IgD-negative memory B cell (primary cell): ENCODE measurements around the gene PKM. TPM values are rescaled to one million over a fixed set of nuclear protein-coding genes. Genes with fewer than 3 reads are reported as not detected.

Experiments used
- H3K27ac Mint-ChIP-seq, 3 donors: one replicate each; pipeline ENCODE4 v1.8.0; 2020 to 2022; ENCODE audit warnings: mild to moderate bottlenecking in 3 of 3, mixed read lengths in 3 of 3, moderate library complexity in 1 of 3
- H3K27me3 Mint-ChIP-seq: one replicate; pipeline ENCODE4 v1.8.0; 2021; ENCODE audit warnings: mixed read lengths
- H3K36me3 Mint-ChIP-seq: one replicate; pipeline ENCODE4 v1.8.0; 2020; ENCODE audit warnings: mild to moderate bottlenecking, mixed read lengths
- H3K4me1 Mint-ChIP-seq, 3 donors: one replicate each; pipeline ENCODE4 v1.8.0; 2020 to 2022; ENCODE audit warnings: mixed read lengths in 3 of 3, mild to moderate bottlenecking in 1 of 3
- H3K4me3 Mint-ChIP-seq, 4 donors: one replicate each; pipeline ENCODE4 v1.8.0; 2020 to 2022; ENCODE audit warnings: mild to moderate bottlenecking in 4 of 4, mixed read lengths in 4 of 4, moderate library complexity in 3 of 4
- H3K9me3 Mint-ChIP-seq, 3 donors: one replicate each; pipeline ENCODE4 v1.8.0; 2020 to 2021; ENCODE audit warnings: mixed read lengths in 3 of 3, mild to moderate bottlenecking in 1 of 3
- polyA plus RNA-seq: library from polyadenylated mRNA; unstranded; fragments of 300-500 nt; fragmentation: Illumina TruSeq; gene quantifications from one replicate; pipeline ENCODE4 v1.2.3, GENCODE V29; 2021

Gene PKM
- polyA plus RNA-seq, 1 donor from 2014 or later = 360 TPM

DNA sequence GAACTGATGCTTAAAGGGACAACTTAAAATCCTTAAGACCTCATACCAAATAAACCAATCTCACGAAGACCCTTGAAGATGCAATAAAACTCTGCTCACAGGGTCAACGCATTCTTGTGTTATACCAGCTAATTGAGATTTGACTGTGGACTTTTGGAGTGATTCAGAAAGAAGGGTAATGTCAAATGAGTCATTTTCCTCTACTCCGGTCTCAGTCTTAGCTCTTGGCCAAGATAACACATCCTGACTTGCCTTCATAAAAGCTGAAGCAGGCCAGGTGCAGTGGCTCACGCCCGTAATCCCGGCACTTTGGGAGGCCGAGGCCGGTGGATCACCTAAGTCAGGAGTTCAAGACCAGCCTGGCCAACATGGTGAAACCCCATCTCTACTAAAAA lies 3.8 kb downstream of the PKM start:
- Mint-ChIP-seq H3K4me1 (peaks cover 44 to 52% (median 49%) of the 10 kb centered on the region in 3 donors), H3K4me3 (peak overlapping the region in 3 of 4 donors; percentile 11 to 94 (median 61)), H3K27ac (peak overlapping the region; percentile 92 to 98 (median 95)), H3K27me3 (no peaks in the 10 kb centered on the region), H3K9me3 (no peaks in the 10 kb centered on the region), H3K36me3 (peaks cover 1% of the 10 kb centered on the region)

DNA sequence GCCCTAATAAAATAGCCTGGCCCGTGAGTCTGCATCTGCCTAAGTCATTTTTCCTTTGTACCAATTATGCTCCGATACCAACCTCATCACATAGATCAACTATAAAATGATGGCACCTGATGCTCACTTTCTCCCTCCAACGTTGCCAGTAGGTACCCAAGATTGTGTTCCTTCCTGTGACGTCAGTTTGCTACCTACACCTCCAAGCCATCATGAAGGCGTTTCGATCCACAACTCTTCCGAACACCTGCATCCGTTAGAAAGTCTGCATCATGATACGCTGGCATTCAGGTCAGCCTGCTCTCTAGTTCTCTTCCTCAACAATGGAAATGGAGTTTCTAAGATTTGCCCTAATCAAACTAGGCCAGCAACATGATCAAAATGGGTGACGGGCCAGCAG lies 7.7 kb downstream of the PKM start:
- Mint-ChIP-seq H3K4me1 (peaks cover 36 to 46% (median 45%) of the 10 kb centered on the region in 3 donors), H3K27ac (no peak overlapping the region), H3K4me3 (no peak overlapping the region), H3K27me3 (no peaks in the 10 kb centered on the region), H3K9me3 (no peaks in the 10 kb centered on the region), H3K36me3 (peaks cover 2% of the 10 kb centered on the region)

DNA sequence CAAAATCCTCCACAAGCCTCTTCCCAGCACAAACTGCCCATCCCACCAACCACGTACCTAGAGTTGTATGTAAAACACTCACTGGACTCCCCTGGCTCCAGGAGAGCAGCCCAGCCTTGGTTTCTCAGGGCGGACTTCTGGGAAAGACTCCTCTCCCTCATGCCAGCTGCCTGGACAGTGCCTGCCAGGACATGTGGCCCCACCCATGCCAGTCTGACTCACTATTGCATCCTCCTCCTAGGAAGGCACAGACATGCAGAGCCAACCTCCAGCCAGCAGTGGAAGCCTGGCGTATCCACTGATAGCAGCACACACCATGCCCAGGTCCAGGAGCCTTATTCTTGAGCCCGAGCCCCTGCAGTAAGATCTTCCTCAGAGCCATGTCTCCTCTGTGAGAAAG lies 8.6 kb downstream of the PKM start:
- H3K4me1 Mint-ChIP-seq = peaks cover 31 to 43% (median 39%) of the 10 kb centered on the region in 3 donors
- H3K27me3 Mint-ChIP-seq = no peaks in the 10 kb centered on the region
- no peaks in the 10 kb centered on the region for H3K9me3 Mint-ChIP-seq
- peak overlapping the region in 1 of 4 donors; percentile 52 for H3K4me3 Mint-ChIP-seq
- H3K36me3 Mint-ChIP-seq = peaks cover 2% of the 10 kb centered on the region
- H3K27ac Mint-ChIP-seq = peak overlapping the region in 2 of 3 donors; percentile 9 to 78

DNA sequence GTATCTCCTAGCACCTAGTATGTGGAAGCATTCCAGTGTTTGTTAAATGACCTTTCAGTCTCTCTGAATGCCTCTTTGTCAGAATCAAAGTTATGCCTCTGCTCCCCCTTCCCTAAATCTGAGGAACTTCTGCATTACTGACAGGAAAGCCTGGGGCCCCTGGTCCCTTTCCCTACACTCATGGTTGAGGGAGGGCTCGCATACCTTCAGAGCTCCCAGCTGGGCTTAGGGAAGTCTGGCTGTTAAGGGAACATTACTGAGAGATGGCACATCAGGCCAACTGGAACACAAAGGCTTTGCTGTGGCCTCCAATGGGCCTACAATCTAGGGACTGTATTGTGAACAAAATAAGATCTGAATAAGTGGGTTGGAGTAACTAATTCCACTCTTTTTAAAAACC lies 10.3 kb downstream of the PKM start:
- Mint-ChIP-seq H3K9me3 (no peaks in the 10 kb centered on the region), H3K4me1 (peaks cover 20 to 30% (median 28%) of the 10 kb centered on the region in 3 donors), H3K4me3 (peak overlapping the region in 1 of 4 donors; percentile 47), H3K27ac (peak overlapping the region in 1 of 3 donors; percentile 89), H3K36me3 (peaks cover 3% of the 10 kb centered on the region), H3K27me3 (no peaks in the 10 kb centered on the region)

DNA sequence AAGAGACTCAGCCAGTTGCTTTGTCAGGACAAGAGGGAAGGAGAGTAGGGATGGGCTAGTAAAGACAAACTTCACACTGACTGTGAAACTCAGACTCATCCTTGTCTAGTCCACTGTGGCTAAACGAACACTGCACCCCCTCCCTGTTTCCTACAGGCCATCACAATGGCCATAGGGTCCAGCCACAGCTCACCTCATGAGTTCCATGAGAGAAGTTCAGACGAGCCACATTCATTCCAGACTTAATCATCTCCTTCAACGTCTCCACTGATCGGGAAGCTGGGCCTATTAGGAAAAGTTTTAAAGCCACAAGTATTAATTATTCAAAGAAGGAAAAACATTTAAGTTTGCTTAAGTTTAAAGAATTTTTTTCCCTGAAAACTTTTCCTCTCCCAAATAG lies 13.8 kb downstream of the PKM start:
- Mint-ChIP-seq H3K4me3 (no peak overlapping the region), H3K4me1 (peaks cover 8 to 12% (median 12%) of the 10 kb centered on the region in 3 donors), H3K36me3 (peaks cover 2% of the 10 kb centered on the region), H3K27me3 (no peaks in the 10 kb centered on the region), H3K27ac (peak overlapping the region in 1 of 3 donors; percentile 64), H3K9me3 (no peaks in the 10 kb centered on the region)

DNA sequence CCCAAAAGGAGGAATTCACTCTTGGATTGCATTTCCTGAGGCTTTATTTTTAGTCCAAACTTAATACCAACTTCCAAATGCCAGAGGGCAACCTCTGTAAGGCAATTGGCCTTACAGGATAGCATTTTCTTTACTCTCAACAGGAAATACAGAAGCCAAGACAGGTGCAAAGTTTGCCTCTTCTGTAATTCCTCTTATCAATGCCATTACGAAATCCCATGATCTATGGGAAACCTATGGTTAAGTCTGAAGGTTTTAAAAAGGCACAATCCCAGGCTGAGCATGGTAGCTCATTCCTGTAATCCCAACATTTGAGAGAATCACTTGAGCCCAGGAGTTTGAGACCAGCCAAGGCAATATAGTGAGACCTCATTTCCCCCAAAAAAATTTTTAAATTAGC lies 14.9 kb downstream of the PKM start:
- Mint-ChIP-seq H3K27ac (no peak overlapping the region), H3K9me3 (no peaks in the 10 kb centered on the region), H3K27me3 (no peaks in the 10 kb centered on the region), H3K4me3 (no peak overlapping the region), H3K4me1 (peaks cover 6 to 9% (median 6%) of the 10 kb centered on the region in 3 donors), H3K36me3 (peaks cover 2% of the 10 kb centered on the region)

DNA sequence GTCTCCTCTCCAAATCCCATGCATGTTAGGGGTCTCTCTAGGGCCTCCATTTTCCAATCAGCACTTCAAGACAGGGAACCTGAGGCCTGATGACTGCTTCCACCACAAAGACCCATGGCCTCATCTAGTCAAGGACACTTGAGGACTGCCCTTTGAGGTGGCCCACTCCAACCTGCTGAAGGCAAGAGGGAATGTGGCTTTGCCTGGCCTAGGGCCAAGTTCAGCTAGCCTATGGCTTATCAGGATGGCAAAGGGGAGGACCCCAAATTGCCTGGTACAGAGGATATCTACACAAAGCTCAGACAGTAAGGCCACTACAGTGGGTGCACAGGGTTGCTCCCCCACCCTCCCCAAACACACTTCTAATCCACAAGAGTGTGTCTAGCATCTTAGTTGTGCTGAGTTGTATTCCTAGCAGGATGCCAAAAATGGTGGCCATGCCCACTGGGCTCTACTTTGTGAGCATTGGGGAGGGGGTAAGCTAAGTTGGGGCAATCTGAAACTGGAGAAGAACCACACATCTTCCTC lies 23.4 kb downstream of the PKM start:
- H3K36me3 Mint-ChIP-seq = peaks cover 4% of the 10 kb centered on the region
- peak overlapping the region in 2 of 3 donors; percentile 57 to 85 for H3K27ac Mint-ChIP-seq
- peaks cover 0 to 3% (median 0%) of the 10 kb centered on the region in 3 donors for H3K4me1 Mint-ChIP-seq

DNA sequence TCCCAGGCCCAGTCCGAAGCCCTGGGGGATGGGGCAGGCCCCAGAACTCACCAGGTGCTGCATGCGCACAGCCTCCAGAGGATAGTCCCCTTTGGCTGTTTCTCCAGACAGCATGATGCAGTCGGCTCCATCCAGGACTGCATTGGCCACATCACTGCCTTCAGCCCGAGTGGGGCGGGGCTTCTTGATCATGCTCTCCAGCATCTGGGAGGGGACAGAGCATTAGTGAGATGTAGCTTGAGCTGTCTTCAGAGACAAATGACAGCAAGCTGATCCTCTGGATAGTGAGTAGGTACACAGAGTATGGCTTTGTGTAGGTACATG lies 24.4 kb downstream of the PKM start:
- Mint-ChIP-seq H3K9me3 (no peaks in the 10 kb centered on the region), H3K36me3 (peaks cover 4% of the 10 kb centered on the region), H3K27me3 (no peaks in the 10 kb centered on the region), H3K4me3 (no peak overlapping the region), H3K27ac (no peak overlapping the region), H3K4me1 (peaks cover 0 to 5% (median 1%) of the 10 kb centered on the region in 3 donors)

More for the DNA sequence above, 23.4 kb downstream of the PKM start:
- Mint-ChIP-seq H3K27me3 (no peaks in the 10 kb centered on the region), H3K9me3 (no peaks in the 10 kb centered on the region), H3K4me3 (no peak overlapping the region)

DNA sequence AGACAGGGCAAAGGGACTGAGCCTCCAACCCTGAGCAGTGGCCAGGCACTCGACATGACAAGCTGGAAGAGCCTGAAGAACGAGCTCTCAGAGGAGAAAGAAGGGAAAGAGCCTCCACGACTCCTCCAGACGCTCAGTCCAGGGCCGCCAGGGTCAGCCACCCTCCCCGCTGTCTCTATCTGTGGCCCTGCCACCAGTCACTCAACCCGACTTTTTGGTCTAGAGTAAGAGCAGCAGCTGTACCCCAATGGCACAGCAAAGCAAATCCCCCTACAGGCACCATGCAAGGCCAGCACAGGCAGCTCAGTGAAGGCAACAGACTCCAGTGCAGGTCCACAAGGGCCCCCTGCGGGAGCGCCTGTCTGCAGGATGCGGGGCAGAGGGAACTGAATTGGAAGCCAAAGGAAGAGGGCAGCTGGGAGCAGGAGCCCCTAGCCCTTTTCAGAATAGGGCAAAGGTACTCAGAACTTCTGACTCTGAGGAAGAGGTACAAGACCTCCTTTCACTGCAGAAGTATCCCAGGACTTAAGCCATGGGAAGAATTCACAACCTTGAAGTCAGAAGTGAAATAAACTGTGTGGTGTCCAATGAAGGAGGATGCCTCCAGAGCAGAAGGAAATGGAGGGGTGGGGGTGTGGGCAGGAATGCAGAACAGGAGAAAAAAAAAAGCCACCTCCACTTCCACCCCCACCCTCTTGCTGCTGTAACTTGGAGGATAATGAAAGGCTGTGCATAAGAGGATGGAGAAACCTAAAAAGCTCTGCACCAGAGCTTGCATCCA lies 24.9 kb downstream of the PKM start:
- no peaks in the 10 kb centered on the region for H3K27me3 Mint-ChIP-seq
- no peaks in the 10 kb centered on the region for H3K9me3 Mint-ChIP-seq
- no peak overlapping the region for H3K27ac Mint-ChIP-seq
- H3K4me3 Mint-ChIP-seq = no peak overlapping the region
- peaks cover 0 to 5% (median 2%) of the 10 kb centered on the region in 3 donors for H3K4me1 Mint-ChIP-seq
- H3K36me3 Mint-ChIP-seq = peaks cover 4% of the 10 kb centered on the region

DNA sequence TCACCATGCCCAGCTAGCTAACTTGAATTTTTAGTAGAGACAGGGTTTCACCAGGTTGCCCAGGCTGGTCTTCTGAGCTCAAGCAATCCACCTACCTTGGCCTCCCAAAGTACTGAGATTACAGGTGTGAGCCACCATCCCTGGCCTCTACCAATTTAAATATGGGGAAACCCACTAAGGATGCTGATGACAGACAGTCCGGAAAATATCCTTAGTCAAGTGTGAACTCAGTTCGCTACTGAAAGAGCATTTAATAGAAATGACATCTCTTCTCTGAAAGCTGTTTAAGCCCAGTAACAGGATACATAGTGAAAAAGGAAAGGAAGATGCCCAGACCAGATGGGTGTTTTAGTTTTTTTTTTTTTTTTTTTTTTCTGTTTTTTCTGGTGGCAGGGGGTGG lies 25.7 kb downstream of the PKM start:
- H3K36me3 Mint-ChIP-seq = peaks cover 4% of the 10 kb centered on the region
- H3K9me3 Mint-ChIP-seq = no peaks in the 10 kb centered on the region

DNA sequence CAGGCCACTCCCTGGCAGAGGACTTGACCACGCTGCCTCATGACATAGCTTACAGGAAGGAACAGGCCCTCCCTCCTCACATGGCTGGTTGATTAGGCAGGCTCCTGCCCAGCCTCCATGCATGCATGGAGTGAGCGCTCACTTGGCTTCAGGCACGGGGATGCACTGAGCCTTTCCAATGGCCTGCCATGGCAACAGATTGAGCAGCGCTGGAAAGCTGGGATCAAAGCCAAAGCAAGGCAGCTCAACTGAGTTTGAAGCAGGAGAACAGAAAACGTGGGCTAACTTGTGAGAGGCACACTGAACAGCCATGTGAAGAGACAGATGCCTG lies 27.5 kb downstream of the PKM start:
- peaks cover 0 to 7% (median 2%) of the 10 kb centered on the region in 3 donors for H3K4me1 Mint-ChIP-seq
- no peaks in the 10 kb centered on the region for H3K27me3 Mint-ChIP-seq
- peaks cover 2% of the 10 kb centered on the region for H3K36me3 Mint-ChIP-seq
- H3K9me3 Mint-ChIP-seq = no peaks in the 10 kb centered on the region
- H3K4me3 Mint-ChIP-seq = no peak overlapping the region
- no peak overlapping the region for H3K27ac Mint-ChIP-seq

More for the DNA sequence above, 25.7 kb downstream of the PKM start:
- Mint-ChIP-seq H3K27me3 (no peaks in the 10 kb centered on the region), H3K27ac (no peak overlapping the region), H3K4me1 (peaks cover 0 to 5% (median 2%) of the 10 kb centered on the region in 3 donors), H3K4me3 (no peak overlapping the region)

DNA sequence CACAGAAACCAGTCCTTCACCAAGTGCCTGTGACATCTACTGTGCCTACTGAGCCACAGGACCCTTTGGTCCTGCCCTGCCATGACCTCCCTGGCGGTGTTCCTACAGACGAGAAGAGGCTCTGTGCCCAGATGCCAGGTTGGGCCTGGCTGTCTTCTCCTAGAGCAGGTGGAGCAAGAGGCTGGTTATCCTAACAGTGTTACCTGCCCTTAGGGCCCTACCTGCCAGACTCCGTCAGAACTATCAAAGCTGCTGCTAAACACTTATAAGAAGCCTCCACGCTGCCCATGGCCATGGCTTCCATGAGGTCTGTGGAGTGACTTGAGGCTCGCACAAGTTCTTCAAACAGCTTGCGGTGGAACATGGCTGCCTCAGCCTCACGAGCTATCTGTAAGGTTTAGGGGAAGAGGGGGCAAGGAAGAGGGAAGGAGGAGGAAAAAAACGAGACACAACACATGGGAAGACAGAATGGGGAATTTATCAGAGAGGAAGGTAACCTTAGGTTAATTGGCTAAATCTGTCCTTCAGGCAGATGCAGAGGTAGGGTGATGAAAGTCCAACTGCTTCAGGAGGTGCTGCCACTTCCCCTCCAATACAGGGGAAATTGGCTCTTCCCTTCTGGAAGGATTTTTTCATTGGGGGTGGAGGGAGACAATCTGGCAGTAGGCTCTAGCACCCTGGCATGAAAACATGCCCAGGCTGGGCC lies 28.0 kb downstream of the PKM start:
- no peaks in the 10 kb centered on the region for H3K9me3 Mint-ChIP-seq
- no peak overlapping the region for H3K27ac Mint-ChIP-seq
- peaks cover under 1% of the 10 kb centered on the region for H3K27me3 Mint-ChIP-seq
- H3K36me3 Mint-ChIP-seq = peaks cover 2% of the 10 kb centered on the region
- peaks cover 0 to 7% (median 3%) of the 10 kb centered on the region in 3 donors for H3K4me1 Mint-ChIP-seq
- H3K4me3 Mint-ChIP-seq = no peak overlapping the region

DNA sequence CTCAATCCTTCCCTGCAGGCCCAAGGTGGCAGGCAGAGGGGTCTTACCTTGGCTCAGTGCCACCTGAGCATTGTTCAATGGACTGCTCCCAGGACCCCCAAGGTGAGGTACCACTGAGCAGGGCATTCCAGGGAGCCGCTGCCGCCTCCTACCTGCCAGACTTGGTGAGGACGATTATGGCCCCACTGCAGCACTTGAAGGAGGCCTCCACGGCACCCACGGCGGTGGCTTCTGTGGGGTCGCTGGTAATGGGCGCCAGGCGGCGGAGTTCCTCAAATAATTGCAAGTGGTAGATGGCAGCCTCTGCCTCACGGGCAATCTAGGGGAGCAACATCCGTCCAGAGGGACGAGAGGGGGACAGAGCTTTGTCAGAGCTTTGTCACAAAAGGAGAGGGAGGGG lies 28.7 kb downstream of the PKM start:
- H3K4me3 Mint-ChIP-seq = no peak overlapping the region
- H3K27ac Mint-ChIP-seq = no peak overlapping the region
- peaks cover 2% of the 10 kb centered on the region for H3K36me3 Mint-ChIP-seq
- H3K9me3 Mint-ChIP-seq = no peaks in the 10 kb centered on the region
- peaks cover 3% of the 10 kb centered on the region for H3K27me3 Mint-ChIP-seq
- peaks cover 0 to 7% (median 5%) of the 10 kb centered on the region in 3 donors for H3K4me1 Mint-ChIP-seq

DNA sequence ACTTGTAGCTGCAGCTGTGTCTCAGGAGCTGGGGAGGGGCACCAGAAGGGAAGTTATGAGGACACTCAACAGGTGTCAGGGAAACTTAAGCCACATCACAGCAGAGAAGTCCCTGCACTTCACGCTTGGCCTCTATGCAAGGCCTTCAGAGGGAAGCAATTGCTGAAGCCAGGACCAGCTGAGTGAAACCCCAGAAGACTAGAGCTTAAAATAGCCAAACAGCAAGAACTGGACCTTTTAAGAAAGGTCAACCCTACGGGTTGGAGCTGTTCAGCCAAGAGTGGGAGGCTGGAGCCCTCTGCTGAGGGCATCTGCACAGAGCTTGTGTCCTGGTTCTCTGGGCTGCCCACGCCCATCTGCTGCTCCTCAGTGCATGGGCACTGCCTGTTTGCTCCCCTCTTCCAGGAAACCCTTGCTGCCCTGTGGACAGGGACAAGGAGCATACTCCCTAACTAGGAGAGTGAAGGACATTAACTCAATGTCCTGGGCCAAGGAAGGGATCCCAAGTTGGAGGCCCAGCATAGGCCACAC lies 29.5 kb downstream of the PKM start:
- H3K27ac Mint-ChIP-seq = peak overlapping the region in 1 of 3 donors; percentile 93
- H3K9me3 Mint-ChIP-seq = no peaks in the 10 kb centered on the region
- no peak overlapping the region for H3K4me3 Mint-ChIP-seq
- H3K36me3 Mint-ChIP-seq = peaks cover 2% of the 10 kb centered on the region
- peaks cover 10% of the 10 kb centered on the region for H3K27me3 Mint-ChIP-seq
- peaks cover 0 to 7% (median 5%) of the 10 kb centered on the region in 3 donors for H3K4me1 Mint-ChIP-seq
